HG03520 (cell line): Measurements from ENCODE around the gene MPND.
"Not testable (repeated sequence)": the region's sequence is repeated elsewhere in the genome, so short reads cannot be mapped to it uniquely, and the experiment has no call there.

Experiments used
- ATAC-seq: cut with Tn5 transposase; IDR thresholded peaks from one replicate; pipeline ENCODE4 v1.9.1; 2021; ENCODE audit warnings: mild to moderate bottlenecking, moderate library complexity; ENCODE audit not compliant: unreplicated experiment

The MPND gene

GRCh38 chr19:4319067-4319718, 24.2 kb upstream of the MPND start:
- no peak for ATAC-seq

- no peak for ATAC-seq
Observed at GRCh38 chr19:4320419-4320818, 22.9 kb upstream of the MPND start.

- ATAC-seq = no peak
Observed at GRCh38 chr19:4322942-4323665, 20.3 kb upstream of the MPND start.

- ATAC-seq = no peak
Observed at GRCh38 chr19:4323692-4324091, 19.7 kb upstream of the MPND start.

- ATAC-seq = no peak
Observed at GRCh38 chr19:4324228-4324627, 19.1 kb upstream of the MPND start.

GRCh38 chr19:4326215-4326836, 17.0 kb upstream of the MPND start:
- ATAC-seq = no peak

- no peak for ATAC-seq
Observed at GRCh38 chr19:4326837-4327251, 16.5 kb upstream of the MPND start.

GRCh38 chr19:4327252-4327876, 16.0 kb upstream of the MPND start:
- ATAC-seq = no peak

- no peak for ATAC-seq
Observed at GRCh38 chr19:4327877-4328242, 15.5 kb upstream of the MPND start.

- ATAC-seq = peak; percentile 63
Observed at GRCh38 chr19:4328243-4328990, 14.9 kb upstream of the MPND start.

GRCh38 chr19:4328991-4329681, 14.2 kb upstream of the MPND start:
- ATAC-seq = not testable (repeated sequence)

GRCh38 chr19:4329858-4330257, 13.5 kb upstream of the MPND start:
- no peak for ATAC-seq

GRCh38 chr19:4334929-4335570, 8.3 kb upstream of the MPND start:
- ATAC-seq = no peak

GRCh38 chr19:4337906-4338440, 5.4 kb upstream of the MPND start:
- ATAC-seq = no peak

GRCh38 chr19:4338441-4339355, 4.7 kb upstream of the MPND start, which contains the start of gene STAP2:
TSS of gene STAP2 (minus strand) at chr19:4338827. CDS start at chr19:4338753, 74 bp downstream.
- ATAC-seq = no peak

GRCh38 chr19:4342314-4342614, 1.1 kb upstream of the MPND start:
- ATAC-seq = no peak

- peak; percentile 83 for ATAC-seq
Observed at GRCh38 chr19:4342615-4343369, 570 bp upstream of the MPND start.
